HG03060 (cell line): ENCODE data around the gene GRM1.
"Not testable (repeated sequence)": the region's sequence is repeated elsewhere in the genome, so short reads cannot be mapped to it uniquely, and the experiment has no call there.

Source experiments
- ATAC-seq: cut with Tn5 transposase; IDR thresholded peaks from one replicate; pipeline ENCODE4 v1.9.1; 2021; ENCODE audit warnings: low read depth, moderate number of reproducible peaks; ENCODE audit not compliant: unreplicated experiment

GRM1 gene

DNA sequence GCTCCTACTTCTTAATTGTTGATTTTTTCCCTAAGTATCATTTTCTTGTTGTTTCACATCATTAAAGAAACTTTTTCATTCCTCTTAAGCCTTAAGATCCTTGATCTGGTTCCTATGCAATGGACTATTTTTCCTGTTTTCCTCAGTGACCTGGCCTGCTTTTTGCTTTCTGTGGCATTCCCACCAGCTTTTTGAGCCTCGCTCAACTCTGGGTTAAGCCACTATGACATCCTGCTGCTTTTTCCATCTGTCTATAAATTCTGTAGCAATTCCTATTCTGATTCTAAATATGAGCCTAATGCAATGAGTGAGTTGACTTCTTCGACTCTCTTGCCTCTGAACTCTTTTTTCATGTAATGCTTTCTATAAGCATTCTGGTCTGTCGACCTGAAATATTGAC is 160.3 kb downstream of the GRM1 start:
- ATAC-seq, result no peak

GRCh38 chr6:146190581-146190980 is 161.7 kb downstream of the GRM1 start:
- ATAC-seq, result no peak

GRCh38 chr6:146191166-146191565 is 162.3 kb downstream of the GRM1 start:
- ATAC-seq, result no peak

DNA sequence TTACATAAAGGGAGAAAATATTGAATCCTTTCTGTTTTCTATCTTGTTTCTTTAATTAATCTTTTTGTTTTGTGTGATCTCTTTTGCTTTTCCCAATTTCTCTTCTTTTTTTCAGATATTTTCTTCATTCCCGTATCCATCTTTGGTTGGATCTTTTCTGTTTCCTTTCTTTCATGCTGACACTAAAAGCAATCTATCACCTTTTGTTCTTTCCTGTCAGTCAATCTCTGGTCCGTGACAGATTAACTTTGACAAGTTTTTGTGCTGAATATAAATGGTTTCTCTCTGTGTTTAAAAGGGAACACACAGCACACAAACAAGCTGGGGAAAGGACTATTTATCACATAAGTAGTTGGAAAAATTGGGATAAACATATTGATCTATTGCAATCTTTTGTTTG is 162.8 kb downstream of the GRM1 start:
- ATAC-seq, result no peak

DNA sequence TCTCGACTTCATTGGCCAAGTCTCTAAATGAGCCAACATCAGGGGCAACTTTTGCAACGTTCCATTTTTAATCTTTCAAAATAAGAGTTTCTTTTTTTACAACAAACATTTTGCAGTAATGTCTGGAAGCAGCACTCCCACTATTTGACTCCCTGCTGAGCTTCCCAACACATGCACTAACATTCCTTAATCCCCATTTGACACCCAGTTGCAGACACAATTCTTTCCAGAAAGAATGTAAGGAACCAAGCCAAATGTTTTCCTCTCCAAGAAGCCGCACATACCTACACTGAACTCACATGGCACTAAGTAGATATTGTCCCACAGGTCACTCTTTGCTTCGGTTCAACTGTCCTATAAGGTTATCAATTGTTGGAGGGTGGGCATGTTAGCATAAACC is 165.6 kb downstream of the GRM1 start:
- ATAC-seq, result no peak

DNA sequence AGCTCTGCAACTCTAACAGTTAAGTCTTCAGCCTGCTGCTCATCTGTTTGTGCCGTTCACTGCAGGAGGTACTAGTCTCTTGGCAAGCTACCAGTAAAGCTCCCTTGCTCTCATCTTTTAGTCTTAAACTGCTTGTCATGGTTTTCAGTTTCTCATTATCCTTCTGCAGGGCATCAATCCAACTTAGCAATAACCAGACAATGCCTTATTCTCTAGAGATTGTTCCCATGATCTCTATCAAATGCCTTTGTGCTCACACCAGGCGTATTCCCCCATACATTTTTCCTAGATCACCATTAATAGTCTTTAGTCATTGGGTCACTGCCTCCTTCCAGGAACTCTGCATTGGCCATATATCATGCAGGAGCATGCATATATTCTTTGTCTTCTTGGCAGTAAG is 171.3 kb downstream of the GRM1 start:
- ATAC-seq, result no peak

DNA sequence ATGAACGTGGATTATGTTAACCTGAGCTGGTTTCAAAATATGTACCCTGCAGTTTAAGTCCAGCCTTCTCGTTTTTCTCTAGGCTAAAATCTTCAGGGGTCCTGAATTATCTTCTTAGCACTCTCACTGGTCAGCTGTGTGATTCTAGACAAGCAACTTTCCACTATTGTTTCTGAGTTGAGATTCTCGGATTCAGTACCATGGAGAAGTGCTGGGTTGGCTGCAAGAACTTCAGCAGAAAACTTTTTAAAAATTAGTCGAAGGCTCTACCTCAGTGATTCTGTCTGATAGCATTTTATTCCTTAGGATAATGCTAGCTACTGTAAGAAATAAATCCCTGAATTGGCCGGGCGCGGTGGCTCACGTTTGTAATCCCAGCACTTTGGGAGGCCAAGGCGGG is 173.7 kb downstream of the GRM1 start:
- no peak for ATAC-seq

DNA sequence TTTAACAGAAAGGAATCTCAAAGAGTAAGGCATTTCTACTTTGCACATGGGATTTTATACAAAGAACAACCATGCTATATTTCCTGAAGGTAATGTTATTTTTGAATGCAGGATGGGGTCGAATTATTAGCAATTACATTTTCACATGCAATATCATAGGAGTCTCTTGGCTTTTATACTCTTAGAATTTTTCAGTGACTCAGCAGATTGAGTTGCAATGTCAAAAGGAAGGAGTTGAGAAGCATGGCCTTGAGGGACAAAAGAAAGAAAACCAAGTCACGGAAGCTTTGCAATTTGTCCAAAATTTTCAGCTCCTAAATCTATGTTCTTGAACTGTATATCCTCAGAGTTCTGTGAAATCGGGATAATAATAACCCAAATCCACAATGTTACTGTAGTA is 181.1 kb downstream of the GRM1 start:
- ATAC-seq, result no peak

- ATAC-seq, result no peak
These were observed 181.7 kb downstream of the GRM1 start for GRCh38 chr6:146210406-146211083.

GRCh38 chr6:146211646-146212045 is 182.8 kb downstream of the GRM1 start:
- ATAC-seq, result no peak

- no peak for ATAC-seq
These were observed 183.9 kb downstream of the GRM1 start for GRCh38 chr6:146212781-146213180.

DNA sequence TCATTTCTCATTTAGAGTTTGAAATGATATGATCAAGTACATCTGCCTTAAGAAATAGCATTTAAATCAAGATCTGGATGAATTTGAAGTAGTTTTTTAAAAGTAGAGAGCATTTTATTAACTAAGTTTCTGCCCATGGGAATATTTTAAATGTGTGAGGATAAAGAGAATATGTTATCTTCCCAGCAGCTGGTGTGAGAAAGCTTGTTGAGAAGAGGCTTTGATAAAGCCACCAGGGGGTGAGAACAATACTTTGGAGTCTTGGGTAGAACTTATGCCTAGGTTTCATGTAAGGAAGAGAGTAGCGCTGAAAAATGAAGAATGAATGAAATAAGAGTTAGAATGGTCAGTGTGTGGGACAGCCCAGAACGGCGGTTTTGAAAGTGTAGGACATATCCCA is 190.2 kb downstream of the GRM1 start:
- no peak for ATAC-seq

DNA sequence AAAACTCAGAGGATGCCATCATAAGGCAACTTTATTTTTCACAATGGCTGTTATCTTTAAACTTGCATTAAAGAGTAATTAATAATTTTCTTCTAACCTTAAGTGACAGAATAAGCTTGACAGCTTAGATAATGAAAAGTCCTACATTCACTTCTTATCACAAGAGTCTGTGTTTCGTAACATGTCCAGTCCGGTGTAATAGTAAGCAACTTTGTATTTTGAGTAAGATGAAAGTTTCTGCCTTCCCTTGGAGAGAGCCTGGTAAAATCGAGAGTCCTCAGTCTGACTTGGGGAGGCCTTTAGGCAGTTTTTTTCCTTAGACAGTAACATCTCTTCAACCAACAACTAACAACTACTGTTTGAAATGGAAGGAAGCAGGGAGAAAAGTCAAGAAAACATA is 195.6 kb downstream of the GRM1 start:
- no peak for ATAC-seq

DNA sequence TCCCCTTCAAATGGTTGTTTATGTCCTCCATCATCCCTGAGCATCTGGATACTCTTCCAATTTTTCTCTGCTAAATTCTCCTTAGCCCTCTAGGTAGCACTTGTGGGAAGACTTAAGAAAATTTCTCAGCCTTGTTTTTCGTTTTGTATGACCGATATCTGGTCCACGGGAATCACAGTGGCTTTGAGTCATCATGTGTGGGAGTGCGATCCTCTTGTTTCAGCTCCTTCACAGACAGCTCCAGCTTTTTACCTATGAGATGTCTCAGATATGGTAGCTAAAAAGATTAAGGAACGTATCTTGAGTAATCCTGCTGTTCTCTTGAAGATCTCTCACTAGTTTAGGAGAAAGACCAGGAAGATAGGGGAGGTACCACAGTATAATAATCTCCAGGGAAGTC is 196.1 kb downstream of the GRM1 start:
- no peak for ATAC-seq

- no peak for ATAC-seq
These were observed 211.5 kb downstream of the GRM1 start for GRCh38 chr6:146240322-146240721.

DNA sequence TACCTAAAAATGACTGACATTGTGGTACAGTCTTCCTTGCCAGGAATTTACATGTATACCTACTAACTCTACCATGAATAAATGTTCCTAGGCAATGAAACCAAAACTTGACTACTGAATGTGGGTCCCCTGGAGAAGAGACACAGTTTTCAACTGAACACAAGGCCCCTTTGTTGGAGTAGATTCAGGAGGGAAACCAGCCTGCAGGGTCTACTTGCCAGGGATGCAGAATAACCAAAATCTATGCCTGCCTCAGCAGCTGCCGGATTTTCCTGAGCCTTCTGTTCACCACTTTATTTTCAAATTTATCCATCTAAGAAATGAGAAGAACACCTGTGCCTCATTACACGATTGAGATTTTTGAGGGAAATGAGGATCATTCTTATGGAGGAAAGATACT is 211.9 kb downstream of the GRM1 start:
- no peak for ATAC-seq

- not testable (repeated sequence) for ATAC-seq
These were observed 214.8 kb downstream of the GRM1 start for GRCh38 chr6:146243646-146244045.

- ATAC-seq, result no peak
These were observed 215.8 kb downstream of the GRM1 start for GRCh38 chr6:146244630-146245143.

GRCh38 chr6:146246028-146246427 is 217.2 kb downstream of the GRM1 start:
- ATAC-seq, result no peak

- ATAC-seq, result no peak
These were observed 224.8 kb downstream of the GRM1 start for GRCh38 chr6:146253691-146254090.

- no peak for ATAC-seq
These were observed 229.3 kb downstream of the GRM1 start for GRCh38 chr6:146258206-146258605.

- ATAC-seq, result no peak
These were observed 232.0 kb downstream of the GRM1 start for GRCh38 chr6:146260886-146261285.

- ATAC-seq, result no peak
These were observed 236.2 kb downstream of the GRM1 start for GRCh38 chr6:146265056-146265455.
